ENCODE data around the gene TMEM225B.

DNA sequence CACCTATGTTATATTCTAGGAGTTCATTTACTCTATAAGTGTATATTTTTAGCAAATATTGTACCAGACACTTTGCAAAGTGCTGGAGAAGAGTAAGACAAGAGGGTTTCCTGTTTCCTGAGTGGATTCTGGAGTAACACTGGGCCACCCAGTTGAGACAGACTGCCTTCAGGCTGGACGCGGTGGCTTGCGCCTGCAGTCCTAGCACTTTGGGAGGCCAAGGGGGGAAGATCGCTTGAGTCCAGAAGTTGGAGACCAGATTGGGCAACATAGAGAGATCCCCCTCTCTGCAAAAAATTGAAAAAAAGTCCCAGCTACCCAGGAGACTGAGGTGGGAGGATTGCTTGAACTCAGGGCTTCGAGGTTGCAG lies 17.9 kb downstream of the TMEM225B start:
- TF ChIP-seq POLR2A (IDR thresholded peaks at IDR 0.05) (no peak), CTCF (IDR thresholded peaks at IDR 0.05) (no peak)

Measured in heart left ventricle (tissue), 13 donors.